ENCODE results near the gene USO1.

Gene USO1

GRCh38 chr4:75678965-75679364, 45.4 kb upstream of the USO1 start:
- no peak overlapping the region for H3K9ac ChIP-seq (ENCODE audit: low read depth, low read length)

DNA sequence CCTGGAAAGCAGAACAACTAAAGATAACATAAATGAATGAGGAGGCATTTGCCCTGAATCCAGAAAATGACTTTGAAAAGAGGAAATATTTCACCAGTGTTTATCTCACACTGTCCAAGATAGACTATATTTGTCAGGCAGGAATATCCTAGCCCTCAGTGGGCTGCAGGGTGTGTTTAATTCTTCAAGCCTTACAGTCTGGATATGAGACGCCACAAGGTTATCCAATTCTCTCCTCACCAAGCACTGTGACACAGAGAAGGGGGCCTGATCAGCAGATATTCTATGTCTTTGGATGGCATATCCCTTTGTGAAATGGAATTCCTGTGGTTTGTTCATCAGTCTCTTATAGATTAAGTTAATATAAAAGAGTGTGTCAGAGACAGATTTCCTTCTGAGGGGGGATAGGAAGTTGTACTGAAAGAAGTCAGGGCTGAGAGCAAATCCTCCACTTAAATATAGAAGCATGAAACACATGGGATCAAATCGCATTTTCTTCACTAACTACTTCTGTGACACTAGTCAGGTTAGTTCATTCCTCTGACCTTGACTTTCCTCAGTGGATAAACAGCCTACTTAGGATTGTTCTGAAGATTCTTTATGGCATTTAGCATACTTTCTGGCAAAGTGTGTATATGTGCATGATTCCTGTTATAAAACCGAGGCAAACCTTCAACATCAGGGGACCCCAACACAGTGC, 44.4 kb upstream of the USO1 start:
- no peak for TF ChIP-seq CTCF (IDR thresholded peaks at IDR 0.05; ENCODE audit: borderline replicate concordance, extremely low read depth, low read length, poor library complexity, severe bottlenecking)
- no peak for TF ChIP-seq EZH2 (IDR thresholded peaks at IDR 0.05; ENCODE audit: borderline replicate concordance, low read depth, low read length, severe bottlenecking)
- Histone ChIP-seq H3K79me2 (ENCODE audit: insufficient read depth, low read length) (no peaks in the 10 kb centered on the region), H3K9me3 (ENCODE audit: insufficient read depth, low read length, severe bottlenecking) (no peaks in the 10 kb centered on the region), H3K27me3 (ENCODE audit: insufficient read depth, low read length, poor library complexity) (no peaks in the 10 kb centered on the region), H4K20me1 (ENCODE audit: insufficient read depth, low read length) (no peaks in the 10 kb centered on the region), H3K4me2 (ENCODE audit: insufficient read depth, low read length) (no peak overlapping the region), H3K9ac (ENCODE audit: low read depth, low read length) (no peak overlapping the region), H3K4me1 (ENCODE audit: insufficient read depth, low read length) (no peaks in the 10 kb centered on the region), H2AFZ (ENCODE audit: low read depth, low read length) (no peak overlapping the region), H3K36me3 (ENCODE audit: insufficient read depth, low read length) (no peaks in the 10 kb centered on the region), H3K4me3 (ENCODE audit: low read depth in 1 of 2, low read length in 2 of 2) (no peak overlapping the region), H3K27ac (ENCODE audit: low read length) (no peak overlapping the region)
- no peak for DNase-seq
- ATAC-seq (ENCODE audit: insufficient read depth, low read depth): no peak

More at GRCh38 chr4:75678965-75679364, 45.4 kb upstream of the USO1 start:
- no peaks in the 10 kb centered on the region for H3K27me3 ChIP-seq (ENCODE audit: insufficient read depth, low read length, poor library complexity)
- peaks cover 5% of the 10 kb centered on the region for H3K4me1 ChIP-seq (ENCODE audit: insufficient read depth, low read length)
- DNase-seq (no peak), ATAC-seq (ENCODE audit: insufficient read depth, low read depth) (no peak)
- no peaks in the 10 kb centered on the region for H3K36me3 ChIP-seq (ENCODE audit: insufficient read depth, low read length)
- peaks cover 5% of the 10 kb centered on the region for H3K79me2 ChIP-seq (ENCODE audit: insufficient read depth, low read length)
- no peak overlapping the region for H3K4me2 ChIP-seq (ENCODE audit: insufficient read depth, low read length)
- no peak overlapping the region for H3K27ac ChIP-seq (ENCODE audit: low read length)
- no peaks in the 10 kb centered on the region for H3K9me3 ChIP-seq (ENCODE audit: insufficient read depth, low read length, severe bottlenecking)
- H2AFZ ChIP-seq (ENCODE audit: low read depth, low read length): no peak overlapping the region
- H4K20me1 ChIP-seq (ENCODE audit: insufficient read depth, low read length): no peaks in the 10 kb centered on the region
- no peak overlapping the region for H3K4me3 ChIP-seq (ENCODE audit: low read depth in 1 of 2, low read length in 2 of 2)
- TF ChIP-seq CTCF (IDR thresholded peaks at IDR 0.05; ENCODE audit: borderline replicate concordance, extremely low read depth, low read length, poor library complexity, severe bottlenecking): no peak
- TF ChIP-seq EZH2 (IDR thresholded peaks at IDR 0.05; ENCODE audit: borderline replicate concordance, low read depth, low read length, severe bottlenecking): no peak

- peaks cover 2% of the 10 kb centered on the region for H3K9me3 ChIP-seq (ENCODE audit: insufficient read depth, low read length, severe bottlenecking)
- no peaks in the 10 kb centered on the region for H3K79me2 ChIP-seq (ENCODE audit: insufficient read depth, low read length)
- no peaks in the 10 kb centered on the region for H3K27me3 ChIP-seq (ENCODE audit: insufficient read depth, low read length, poor library complexity)
- peaks cover 22% of the 10 kb centered on the region for H3K4me1 ChIP-seq (ENCODE audit: insufficient read depth, low read length)
- H3K9ac ChIP-seq (ENCODE audit: low read depth, low read length): no peak overlapping the region
- H2AFZ ChIP-seq (ENCODE audit: low read depth, low read length): no peak overlapping the region
- ATAC-seq (ENCODE audit: insufficient read depth, low read depth) (no peak), DNase-seq (no peak)
- TF ChIP-seq CTCF (IDR thresholded peaks at IDR 0.05; ENCODE audit: borderline replicate concordance, extremely low read depth, low read length, poor library complexity, severe bottlenecking) (no peak), EZH2 (IDR thresholded peaks at IDR 0.05; ENCODE audit: borderline replicate concordance, low read depth, low read length, severe bottlenecking) (no peak)
- H3K36me3 ChIP-seq (ENCODE audit: insufficient read depth, low read length): no peaks in the 10 kb centered on the region
- H3K27ac ChIP-seq (ENCODE audit: low read length): no peak overlapping the region
- no peaks in the 10 kb centered on the region for H4K20me1 ChIP-seq (ENCODE audit: insufficient read depth, low read length)
- no peak overlapping the region for H3K4me3 ChIP-seq (ENCODE audit: low read depth in 1 of 2, low read length in 2 of 2)
- H3K4me2 ChIP-seq (ENCODE audit: insufficient read depth, low read length): no peak overlapping the region
These were observed 40.8 kb upstream of the USO1 start for GRCh38 chr4:75683482-75684155.
